Psoas muscle (tissue), 8 donors: ENCODE results near the gene ANKRD49. TPM values are rescaled to one million over a fixed set of nuclear protein-coding genes. Genes with fewer than 3 reads are reported as not detected.

ENCODE experiments used
- ATAC-seq, 4 donors: fragments of 200-7000 bp; cut with Tn5 transposase; one replicate each; pipeline ENCODE4 v1.9.1; 2020; ENCODE audit warnings: moderate library complexity in 3 of 4, mild to moderate bottlenecking in 2 of 4
- DNase-seq, 2 donors: peaks; one replicate each; pipeline ENCODE4 v3.0.0-alpha.2; 2020
- H3K27ac ChIP-seq: fragments of 200-600 bp; one replicate; pipeline ENCODE4 v1.8.0; 2022
- H3K27me3 ChIP-seq, 3 donors: fragments of 200-600 bp in 1 of 3; one replicate each; pipeline versions ENCODE4 v1.6.1 to v1.8.0; 2013 to 2022; ENCODE audit warnings: low read length in 2 of 3, mild to moderate bottlenecking in 2 of 3, moderate library complexity in 1 of 3; ENCODE audit not compliant: insufficient read depth in 3 of 3
- H3K36me3 ChIP-seq, 2 donors: fragments of 200-600 bp in 1 of 2; one replicate each; pipeline versions ENCODE4 v1.6.1 to v1.8.0; 2013 to 2022; ENCODE audit warnings: low read depth in 1 of 2, mild to moderate bottlenecking in 1 of 2, moderate library complexity in 1 of 2; ENCODE audit not compliant: insufficient read depth in 1 of 2
- H3K4me1 ChIP-seq: fragments of 200-600 bp; one replicate; pipeline ENCODE4 v1.8.0; 2022
- H3K4me3 ChIP-seq: fragments of 200-600 bp; one replicate; pipeline ENCODE4 v1.8.0; 2022; ENCODE audit warnings: mild to moderate bottlenecking
- H3K9me3 ChIP-seq: fragments of 200-600 bp; one replicate; pipeline ENCODE4 v1.8.0; 2022
- CTCF ChIP-seq: fragments of 200-600 bp; IDR thresholded peaks from one replicate; pipeline ENCODE4 v1.8.0; 2022; ENCODE audit warnings: antibody characterized with exemption
- WGBS, 3 donors: extraction: QIAGEN DNeasy Blood & Tissue Kit; methylation state at CpG; one replicate each; pipeline versions ENCODE4 v1.1.6 to v1.1.7; 2013; 5-methylcytosine and 5-hydroxymethylcytosine counted together
- intact Hi-C, 2 donors: fragments of 100-400 bp; cut with DNase I; formaldehyde crosslinking; loops; one replicate each; pipeline versions ENCODE4 v1.11.0 to v1.14.2; 2022
- polyA plus RNA-seq, 3 donors: library from polyadenylated mRNA; stranded (reverse); fragments of 200-250 nt; gene quantifications; one replicate each; pipeline ENCODE4 v1.2.3, GENCODE V29; 2013
- total RNA-seq, 4 donors: library from RNA; stranded (reverse); fragmentation: NEBNext Ultra II Directional in 2 of 4; extraction: Animal tissue kit (Norgen Biotek cat#: 25700) in 2 of 4; gene quantifications; one replicate each; pipeline versions ENCODE4 v1.2.1 to v1.2.4, GENCODE V29; 2021 to 2023
- donor health status: healthy with polysubstance abuse.
- donor health status: DM: no; HTN: no; CAD: no; lungs with moderate emphysema.
- donor health status: Bipolar disorder and iron deficiency.
- donor health status: healthy.
- donor health status: DM: yes; HTN: yes; CAD: no.
- donor health status: DM: no; HTN: no; CAD: no.
- donor health status: DM: no; HTN: no; CAD: no.
- donor health status: DM: yes; HTN: yes; CAD: no.

ANKRD49 gene
- total and polyA plus RNA-seq, 7 donors, result 5.4 to 37.9 (median 9.7) TPM

DNA sequence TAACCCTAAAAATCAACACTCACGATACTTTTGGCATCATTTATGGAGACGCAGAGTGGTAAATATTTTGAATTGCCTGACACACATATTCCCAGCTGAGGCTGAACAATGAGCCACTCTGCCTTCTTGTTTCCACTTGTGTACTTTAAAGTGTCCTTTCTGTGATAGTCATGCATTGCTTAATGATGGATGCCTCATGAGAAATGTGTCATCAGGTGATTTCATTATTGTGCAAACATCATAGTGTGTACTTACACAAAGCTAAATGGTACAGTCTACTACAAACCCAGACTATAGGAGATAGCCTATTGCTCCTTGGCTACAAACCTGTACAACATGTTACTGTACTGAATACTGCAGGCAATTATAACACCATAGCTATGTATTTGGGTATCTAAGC lies 44.3 kb upstream of the ANKRD49 start:
- Histone ChIP-seq H3K4me1 (no peaks in the 10 kb centered on the region), H3K27me3 (no peaks in the 10 kb centered on the region), H3K4me3 (no peak overlapping the region), H3K9me3 (no peaks in the 10 kb centered on the region), H3K36me3 (peaks cover 0 to 26% of the 10 kb centered on the region in 2 donors), H3K27ac (no peak overlapping the region)
- ATAC-seq (peak in 3 of 4 donors; percentile 49 to 76 (median 72)), DNase-seq (no peak)
- no peak for TF ChIP-seq CTCF
- intact Hi-C loops, result no loop called here
- WGBS, 3 donors, result 88 to 93% (median 92%) methylated on average over 2 of the region's 2 CpGs

GRCh38 chr11:94450048-94450447 lies 43.7 kb upstream of the ANKRD49 start:
- Histone ChIP-seq H3K27ac (no peak overlapping the region), H3K27me3 (no peaks in the 10 kb centered on the region), H3K36me3 (peaks cover 0 to 22% of the 10 kb centered on the region in 2 donors), H3K4me1 (no peaks in the 10 kb centered on the region), H3K4me3 (no peak overlapping the region), H3K9me3 (no peaks in the 10 kb centered on the region)
- TF ChIP-seq CTCF, result no peak
- DNase-seq, result no peak
- intact Hi-C loops, result no loop called here
- no peak for ATAC-seq
- WGBS, 3 donors, result 76 to 82% (median 77%) methylated on average over 3 of the region's 3 CpGs

DNA sequence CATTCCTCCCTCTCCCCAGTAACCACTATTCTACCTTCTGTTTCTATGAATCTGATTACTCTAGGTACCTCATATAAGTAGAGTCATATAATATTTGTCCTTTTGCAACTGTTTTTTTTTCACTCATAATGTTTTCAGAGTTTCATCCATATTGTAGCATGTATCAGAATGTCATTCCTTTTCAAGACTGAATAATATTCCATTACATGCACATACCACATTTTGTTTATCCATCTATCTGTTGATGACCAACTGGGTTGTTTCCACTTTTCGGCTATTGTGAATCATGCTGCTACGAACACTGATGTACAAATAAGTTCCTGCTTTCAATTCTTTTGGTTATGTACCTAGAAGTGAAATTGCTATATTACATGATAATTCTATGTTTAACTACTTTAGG lies 40.8 kb upstream of the ANKRD49 start:
- 96 to 100% (median 99%) methylated on average over 2 of the region's 2 CpGs for WGBS, 3 donors
- no peaks in the 10 kb centered on the region for H3K27me3 ChIP-seq
- H3K36me3 ChIP-seq, result peaks cover 0 to 21% of the 10 kb centered on the region in 2 donors
- no peak for TF ChIP-seq CTCF
- H3K27ac ChIP-seq, result no peak overlapping the region
- DNase-seq (no peak), ATAC-seq (no peak)
- H3K4me3 ChIP-seq, result no peak overlapping the region
- no peaks in the 10 kb centered on the region for H3K9me3 ChIP-seq
- H3K4me1 ChIP-seq, result no peaks in the 10 kb centered on the region
- intact Hi-C loops, result no loop called here

GRCh38 chr11:94454301-94454700 lies 39.5 kb upstream of the ANKRD49 start:
- no peak for ATAC-seq
- 97 to 99% (median 98%) methylated on average over 2 of the region's 2 CpGs for WGBS, 3 donors
- Histone ChIP-seq H3K9me3 (no peaks in the 10 kb centered on the region), H3K27ac (no peak overlapping the region), H3K27me3 (no peaks in the 10 kb centered on the region), H3K36me3 (peaks cover 0 to 26% of the 10 kb centered on the region in 2 donors), H3K4me1 (no peaks in the 10 kb centered on the region), H3K4me3 (no peak overlapping the region)
- no peak for TF ChIP-seq CTCF
- intact Hi-C loops, result no loop called here
- no peak for DNase-seq

DNA sequence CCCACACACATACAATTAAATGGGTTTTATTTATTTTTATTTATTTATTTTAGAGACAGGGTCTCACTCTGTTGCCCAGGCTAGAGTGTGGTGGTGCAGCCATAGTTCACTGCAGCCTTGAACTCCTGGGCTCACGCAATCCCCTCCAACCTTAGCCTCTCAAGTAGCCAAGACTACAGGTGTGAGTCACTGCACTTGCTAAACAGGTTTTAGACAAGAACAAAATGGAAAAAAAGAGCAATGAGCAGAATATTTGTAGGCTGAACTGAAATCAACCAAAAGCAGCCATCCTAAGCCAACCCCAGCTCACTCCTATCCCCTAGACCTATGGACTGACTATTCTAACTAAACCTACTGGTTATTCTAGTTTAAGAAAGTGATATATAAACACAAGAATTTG lies 37.9 kb upstream of the ANKRD49 start:
- Histone ChIP-seq H3K27me3 (no peaks in the 10 kb centered on the region), H3K4me1 (no peaks in the 10 kb centered on the region), H3K9me3 (no peaks in the 10 kb centered on the region), H3K36me3 (peaks cover 5 to 42% of the 10 kb centered on the region in 2 donors), H3K27ac (no peak overlapping the region), H3K4me3 (no peak overlapping the region)
- no peak for TF ChIP-seq CTCF
- DNase-seq (no peak), ATAC-seq (no peak)
- 100% methylated on average over 1 of the region's 1 CpG for WGBS, 3 donors
- intact Hi-C loops, result no loop called here
